Measurements from ENCODE around the gene PRPF40B. TPM values are rescaled to one million over a fixed set of nuclear protein-coding genes. Genes with fewer than 3 reads are reported as not detected.

The PRPF40B gene
- total RNA-seq, 1 donor from 2014 or later = 9.2 TPM

DNA sequence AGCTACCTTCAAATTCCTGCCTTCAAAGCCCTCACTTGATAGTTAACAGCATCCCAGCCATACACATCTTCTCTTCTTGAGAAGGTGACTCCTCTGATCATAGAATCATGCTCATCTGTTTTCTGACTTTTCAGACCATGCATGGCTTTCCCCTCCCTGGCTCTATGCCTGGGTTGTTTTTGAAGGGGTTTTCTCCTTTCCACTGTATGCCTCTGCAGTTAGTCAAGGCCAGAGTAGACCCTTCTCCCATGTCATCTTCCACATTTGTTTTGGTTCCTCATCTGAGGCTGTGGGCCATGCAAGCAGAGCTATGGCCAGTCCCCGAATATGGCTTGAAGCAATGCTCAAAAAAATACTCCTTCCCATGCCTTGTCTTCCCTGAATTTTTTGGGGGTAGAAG is 41.2 kb upstream of the PRPF40B start:
- Mint-ChIP-seq H3K36me3 (ENCODE audit: low read depth, unreplicated experiment) (peaks cover 29% of the 10 kb centered on the region), H3K27ac (ENCODE audit: unreplicated experiment) (no peak overlapping the region), H3K27me3 (ENCODE audit: unreplicated experiment) (peaks cover 11% of the 10 kb centered on the region), H3K4me3 (ENCODE audit: unreplicated experiment) (no peak overlapping the region), H3K9me3 (ENCODE audit: unreplicated experiment) (no peaks in the 10 kb centered on the region), H3K4me1 (ENCODE audit: unreplicated experiment) (peaks cover 16% of the 10 kb centered on the region)
- no peak for DNase-seq (ENCODE audit: low spot score)
- TF ChIP-seq, protein P1, sequence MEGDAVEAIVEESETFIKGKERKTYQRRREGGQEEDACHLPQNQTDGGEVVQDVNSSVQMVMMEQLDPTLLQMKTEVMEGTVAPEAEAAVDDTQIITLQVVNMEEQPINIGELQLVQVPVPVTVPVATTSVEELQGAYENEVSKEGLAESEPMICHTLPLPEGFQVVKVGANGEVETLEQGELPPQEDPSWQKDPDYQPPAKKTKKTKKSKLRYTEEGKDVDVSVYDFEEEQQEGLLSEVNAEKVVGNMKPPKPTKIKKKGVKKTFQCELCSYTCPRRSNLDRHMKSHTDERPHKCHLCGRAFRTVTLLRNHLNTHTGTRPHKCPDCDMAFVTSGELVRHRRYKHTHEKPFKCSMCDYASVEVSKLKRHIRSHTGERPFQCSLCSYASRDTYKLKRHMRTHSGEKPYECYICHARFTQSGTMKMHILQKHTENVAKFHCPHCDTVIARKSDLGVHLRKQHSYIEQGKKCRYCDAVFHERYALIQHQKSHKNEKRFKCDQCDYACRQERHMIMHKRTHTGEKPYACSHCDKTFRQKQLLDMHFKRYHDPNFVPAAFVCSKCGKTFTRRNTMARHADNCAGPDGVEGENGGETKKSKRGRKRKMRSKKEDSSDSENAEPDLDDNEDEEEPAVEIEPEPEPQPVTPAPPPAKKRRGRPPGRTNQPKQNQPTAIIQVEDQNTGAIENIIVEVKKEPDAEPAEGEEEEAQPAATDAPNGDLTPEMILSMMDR (IDR thresholded peaks at IDR 0.05; ENCODE audit: unreplicated experiment) = no peak

- DNase-seq (ENCODE audit: low spot score) = no peak
- Mint-ChIP-seq H3K9me3 (ENCODE audit: unreplicated experiment) (no peaks in the 10 kb centered on the region), H3K27ac (ENCODE audit: unreplicated experiment) (no peak overlapping the region), H3K36me3 (ENCODE audit: low read depth, unreplicated experiment) (peaks cover 23% of the 10 kb centered on the region), H3K4me1 (ENCODE audit: unreplicated experiment) (peaks cover 12% of the 10 kb centered on the region), H3K4me3 (ENCODE audit: unreplicated experiment) (no peak overlapping the region), H3K27me3 (ENCODE audit: unreplicated experiment) (peaks cover 9% of the 10 kb centered on the region)
- TF ChIP-seq, protein P1 (IDR thresholded peaks at IDR 0.05; ENCODE audit: unreplicated experiment) = no peak
Measured at GRCh38 chr12:49582850-49583249, 40.5 kb upstream of the PRPF40B start.

- no peak overlapping the region for H3K27ac Mint-ChIP-seq (ENCODE audit: unreplicated experiment)
- no peak overlapping the region for H3K4me3 Mint-ChIP-seq (ENCODE audit: unreplicated experiment)
- no peak for DNase-seq (ENCODE audit: low spot score)
- H3K4me1 Mint-ChIP-seq (ENCODE audit: unreplicated experiment) = peaks cover 12% of the 10 kb centered on the region
- TF ChIP-seq, protein P1 (IDR thresholded peaks at IDR 0.05; ENCODE audit: unreplicated experiment) = no peak
- no peaks in the 10 kb centered on the region for H3K9me3 Mint-ChIP-seq (ENCODE audit: unreplicated experiment)
- peaks cover 11% of the 10 kb centered on the region for H3K27me3 Mint-ChIP-seq (ENCODE audit: unreplicated experiment)
- peaks cover 20% of the 10 kb centered on the region for H3K36me3 Mint-ChIP-seq (ENCODE audit: low read depth, unreplicated experiment)
Measured at GRCh38 chr12:49583366-49584094, 39.8 kb upstream of the PRPF40B start.

GRCh38 chr12:49584591-49584990 is 38.8 kb upstream of the PRPF40B start:
- Mint-ChIP-seq H3K27ac (ENCODE audit: unreplicated experiment) (peak overlapping the region; percentile 39), H3K4me1 (ENCODE audit: unreplicated experiment) (peaks cover 15% of the 10 kb centered on the region), H3K36me3 (ENCODE audit: low read depth, unreplicated experiment) (peaks cover 18% of the 10 kb centered on the region), H3K9me3 (ENCODE audit: unreplicated experiment) (no peaks in the 10 kb centered on the region), H3K4me3 (ENCODE audit: unreplicated experiment) (peak overlapping the region; percentile 17), H3K27me3 (ENCODE audit: unreplicated experiment) (peaks cover 10% of the 10 kb centered on the region)
- TF ChIP-seq, protein P1 (IDR thresholded peaks at IDR 0.05; ENCODE audit: unreplicated experiment) = no peak
- no peak for DNase-seq (ENCODE audit: low spot score)

Data from endothelial cell (in vitro differentiated cells).